CD4-positive, alpha-beta T cell treated with Interferon gamma for 1 hour (primary cell): ENCODE data around the gene MYO1A.
"Not testable (repeated sequence)": the region's sequence is repeated elsewhere in the genome, so short reads cannot be mapped to it uniquely, and the experiment has no call there.

ENCODE experiments used
- DNase-seq: peaks from one replicate; pipeline ENCODE4 v3.0.0-alpha.2; 2020

Gene MYO1A

GRCh38 chr12:57046947-57047890 is 2.7 kb downstream of the MYO1A start:
- peak; percentile 40 for DNase-seq

- DNase-seq: no peak
Measured at GRCh38 chr12:57046086-57046791, 3.7 kb downstream of the MYO1A start.

GRCh38 chr12:57044889-57045288 is 5.0 kb downstream of the MYO1A start:
- DNase-seq: no peak

- DNase-seq: no peak
Measured at GRCh38 chr12:57044468-57044867, 5.5 kb downstream of the MYO1A start.

GRCh38 chr12:57042695-57043094 is 7.2 kb downstream of the MYO1A start:
- DNase-seq: no peak

- no peak for DNase-seq
Measured at GRCh38 chr12:57040750-57041149, 9.2 kb downstream of the MYO1A start.

DNA sequence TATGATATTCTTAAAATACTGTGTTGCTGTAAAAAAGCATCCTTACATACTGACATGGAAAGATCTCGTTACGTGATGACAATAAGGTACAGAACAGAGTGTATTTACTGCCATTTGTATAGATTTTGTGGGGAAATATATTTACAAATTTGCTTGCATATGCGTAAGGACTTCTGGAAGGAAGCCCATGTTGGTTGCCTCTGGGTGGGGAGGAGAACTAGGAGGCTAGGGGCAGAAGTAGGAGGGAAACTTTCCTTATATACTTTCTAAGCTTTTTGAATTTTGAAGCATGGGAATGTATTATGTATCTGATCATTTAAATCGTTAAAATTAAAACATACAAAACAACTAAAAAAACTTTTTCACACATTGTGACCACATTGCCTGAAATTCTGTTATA is 9.7 kb downstream of the MYO1A start:
- no peak for DNase-seq

DNA sequence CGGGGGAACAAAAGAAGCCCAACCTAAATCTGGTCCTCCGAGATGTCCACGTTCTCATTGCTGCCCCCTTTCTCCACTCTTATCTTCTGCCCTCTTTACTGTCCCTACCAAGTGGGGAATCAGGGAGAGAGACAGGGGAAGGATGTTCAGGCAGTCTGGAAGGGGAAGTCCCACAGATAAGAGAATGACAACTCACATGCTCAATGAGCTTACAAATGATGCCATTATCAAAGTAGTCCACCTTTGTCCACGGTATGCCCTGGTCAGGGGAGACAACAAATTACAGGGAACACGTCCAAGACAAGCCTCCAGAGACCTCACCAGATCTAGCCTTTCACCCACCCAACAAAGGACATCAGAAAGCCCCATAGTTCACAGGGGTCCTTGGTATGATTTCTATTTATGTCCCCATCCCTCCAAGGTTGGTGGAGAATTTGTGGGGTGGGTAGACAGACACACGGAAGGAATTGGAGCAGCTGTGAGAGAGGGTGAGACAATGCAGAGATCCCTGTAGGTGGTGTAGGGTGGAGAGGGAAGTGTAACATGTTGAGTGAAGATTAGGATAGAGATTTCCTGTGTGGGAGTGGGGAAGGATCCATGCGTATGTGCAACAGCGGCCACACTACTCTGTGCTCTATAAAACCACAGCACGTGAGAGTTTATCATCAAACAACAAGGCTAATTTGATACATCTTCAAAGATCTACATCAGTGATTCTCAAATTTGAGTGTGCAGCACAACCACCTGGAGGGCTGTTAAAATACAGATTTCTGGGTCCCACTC is 10.7 kb downstream of the MYO1A start:
- no peak for DNase-seq

DNA sequence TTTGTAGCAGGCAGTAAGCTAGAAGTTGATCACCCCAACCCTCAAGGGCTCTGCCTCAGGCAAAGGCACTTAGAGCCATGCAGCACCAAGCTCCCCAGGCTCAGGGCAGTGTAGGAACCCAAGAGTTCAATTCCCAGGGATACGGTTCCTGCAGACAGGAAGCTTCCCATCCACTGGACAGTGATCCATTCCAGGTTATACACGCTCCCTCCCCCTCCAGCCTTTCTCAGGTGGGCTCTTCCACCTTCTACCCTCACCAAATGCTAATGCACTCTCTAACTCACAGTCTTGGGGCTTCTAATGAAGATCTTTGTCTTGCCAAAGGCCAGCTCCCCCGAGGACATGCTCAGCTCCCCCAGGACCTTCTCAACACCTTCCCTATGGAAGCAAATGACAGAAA is 12.7 kb downstream of the MYO1A start:
- no peak for DNase-seq

DNA sequence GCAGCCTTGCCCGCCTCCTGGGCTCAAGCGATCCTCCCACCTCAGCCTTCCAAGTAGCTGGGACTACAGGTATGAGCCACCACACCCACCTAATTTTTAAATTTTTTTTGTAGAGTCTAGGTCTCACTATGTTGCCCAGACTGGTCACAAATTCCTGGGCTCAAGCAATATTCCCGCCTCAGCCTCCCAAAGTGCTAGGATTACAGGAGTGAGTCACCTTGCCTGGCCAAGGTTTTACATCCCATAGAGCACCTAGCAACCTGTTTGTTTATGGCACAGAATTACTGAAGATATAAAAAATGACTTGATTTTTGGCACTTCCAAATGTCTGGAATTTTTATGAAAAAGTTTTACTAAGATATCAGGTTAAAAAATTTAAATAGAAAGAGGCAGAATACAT is 16.5 kb downstream of the MYO1A start:
- no peak for DNase-seq

GRCh38 chr12:57031789-57032188 is 18.1 kb downstream of the MYO1A start:
- no peak for DNase-seq

DNA sequence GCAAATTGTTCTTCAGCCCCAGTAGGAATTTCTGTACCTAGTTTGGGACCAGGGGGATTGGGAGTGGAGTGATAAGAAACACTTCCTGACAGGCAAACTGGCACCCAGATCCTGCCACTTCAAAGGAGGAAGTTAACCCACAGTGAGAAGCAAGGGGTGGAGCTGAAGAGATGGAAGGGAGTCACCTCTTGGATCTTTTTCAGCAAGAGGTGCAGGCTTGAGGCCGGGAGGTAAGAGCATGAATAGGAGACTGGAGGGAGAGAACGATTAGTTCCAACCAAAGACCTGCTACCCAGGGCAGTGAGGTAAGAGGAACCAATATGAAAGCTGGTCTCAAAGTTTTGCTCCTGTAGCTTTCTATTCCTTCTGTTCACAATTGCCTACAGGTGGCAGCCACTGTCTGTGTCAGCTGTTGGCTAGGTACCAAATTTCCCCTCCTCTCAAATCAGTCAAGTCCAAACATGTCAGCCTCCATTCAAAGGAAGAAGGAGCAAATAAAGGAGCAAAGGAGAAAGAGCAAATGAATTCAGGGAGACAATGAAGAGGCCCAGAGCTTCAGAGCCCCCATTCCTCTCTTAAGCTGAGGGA is 18.7 kb downstream of the MYO1A start:
- peak; percentile 7 for DNase-seq

- no peak for DNase-seq
Measured at GRCh38 chr12:57029457-57029856, 20.5 kb downstream of the MYO1A start.

DNA sequence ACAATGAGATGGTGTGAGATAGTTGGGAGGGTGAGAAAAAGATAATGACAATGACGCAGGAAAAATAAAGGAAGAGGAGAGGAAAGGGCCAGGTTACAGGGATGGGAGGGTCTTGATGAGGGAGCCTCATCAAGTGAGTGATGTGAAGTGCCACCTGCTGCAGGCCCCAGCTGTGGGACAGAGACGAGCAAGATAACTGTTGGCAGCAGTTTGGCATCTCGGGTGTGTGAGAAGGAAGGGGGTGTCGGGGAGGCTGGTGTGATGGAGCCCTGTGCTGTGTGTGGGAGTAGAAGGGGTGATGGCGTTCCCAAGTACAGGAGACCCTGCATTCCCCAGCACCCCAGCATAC is 22.1 kb downstream of the MYO1A start:
- no peak for DNase-seq

DNA sequence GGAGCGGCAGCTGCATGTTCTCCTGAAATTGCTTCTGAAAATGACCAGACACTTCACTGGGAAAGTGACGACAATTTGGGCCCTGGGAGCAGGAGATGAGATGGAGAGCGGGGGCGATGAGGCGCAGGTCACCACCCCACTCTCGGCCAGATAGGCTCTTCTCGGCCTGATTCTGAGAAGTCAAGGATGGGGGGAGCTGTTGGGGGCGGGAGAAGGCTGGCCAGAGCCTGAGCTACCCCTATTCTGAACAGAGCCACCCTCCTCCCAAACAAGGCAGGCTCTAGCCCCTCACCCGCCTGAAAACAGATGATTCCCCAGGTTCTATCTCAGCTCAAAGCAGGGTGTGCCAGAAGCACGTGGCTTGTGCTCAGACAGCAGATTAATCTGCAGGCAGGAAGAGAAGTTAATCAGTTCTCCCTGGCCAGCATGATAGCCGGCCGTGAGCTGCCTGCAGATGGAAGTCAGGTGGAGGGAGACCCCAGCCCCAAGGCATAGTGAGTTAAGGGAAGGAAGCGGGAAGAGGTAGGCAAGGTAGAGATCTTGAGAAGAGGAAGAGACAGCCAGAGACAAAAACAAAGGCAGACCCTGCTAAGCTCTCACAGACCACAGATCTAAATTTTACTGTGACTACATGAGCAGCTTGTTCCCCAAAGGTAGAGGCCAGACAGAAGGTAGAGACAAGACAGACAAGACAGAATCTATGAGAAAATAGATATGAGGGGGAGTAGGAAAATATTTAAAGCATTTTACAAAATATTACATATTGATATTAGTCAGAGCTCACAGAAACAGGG is 22.7 kb downstream of the MYO1A start:
- DNase-seq: no peak

DNA sequence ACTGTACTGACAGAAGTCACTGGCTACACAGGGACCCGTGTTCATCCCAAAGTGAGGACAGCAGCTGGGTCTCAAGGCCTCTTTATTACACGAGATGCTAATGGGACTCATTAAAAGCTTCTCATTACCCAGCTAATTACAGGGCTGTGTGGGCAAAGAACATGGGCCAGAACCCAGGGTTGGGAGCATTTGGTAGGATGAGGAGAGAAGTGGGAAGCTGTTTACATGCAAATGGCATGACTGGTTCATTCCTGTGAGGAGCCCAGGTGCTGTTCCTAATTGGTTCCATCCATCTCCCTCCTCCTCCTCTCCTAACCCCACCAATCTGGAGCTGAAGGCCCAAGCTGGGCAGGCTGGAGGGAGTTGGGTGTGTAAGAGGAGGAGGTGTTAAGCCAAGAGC is 24.7 kb downstream of the MYO1A start:
- DNase-seq: no peak

DNA sequence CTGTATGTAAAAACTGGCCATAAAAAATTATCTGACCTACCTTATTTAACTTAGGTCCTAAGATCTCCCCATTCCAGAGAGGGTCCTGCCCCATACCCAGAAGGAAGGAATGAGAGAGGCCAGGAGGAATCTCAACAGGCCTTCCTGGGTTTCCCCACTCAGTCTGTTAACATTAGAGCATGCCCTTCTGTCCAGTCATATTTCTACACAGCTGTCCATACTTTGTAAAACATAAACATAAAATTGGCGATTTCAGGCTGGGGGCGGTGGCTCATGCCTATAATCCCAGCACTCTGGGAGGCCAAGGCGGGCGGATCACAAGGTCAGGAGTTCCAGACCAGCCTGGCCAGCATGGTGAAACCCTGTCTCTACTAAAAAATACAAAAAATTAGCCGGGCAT is 27.6 kb downstream of the MYO1A start:
- DNase-seq: not testable (repeated sequence)

- no peak for DNase-seq
Measured at GRCh38 chr12:57019983-57020719, 29.8 kb downstream of the MYO1A start.

- no peak for DNase-seq
Measured at GRCh38 chr12:57018906-57019305, 31.0 kb downstream of the MYO1A start.

DNA sequence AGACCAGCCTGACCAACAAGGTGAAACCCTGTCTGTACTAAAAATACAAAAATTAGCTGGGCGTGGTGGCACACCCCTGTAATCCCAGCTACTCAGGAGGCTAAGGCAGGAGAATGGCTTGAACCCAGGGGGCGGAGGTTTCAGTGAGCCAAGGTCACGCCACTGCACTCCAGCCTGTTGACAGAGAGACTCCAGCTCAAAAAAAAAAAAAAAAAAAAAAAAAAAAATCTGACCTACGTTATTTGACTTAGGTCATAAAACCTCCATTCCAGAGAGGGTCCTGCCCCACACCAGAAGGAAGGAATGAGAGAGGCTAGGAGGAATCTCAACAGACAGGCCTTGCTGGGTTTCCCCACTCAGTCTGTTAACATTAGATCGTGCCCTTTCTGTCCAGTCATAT is 31.6 kb downstream of the MYO1A start:
- not testable (repeated sequence) for DNase-seq

GRCh38 chr12:57016348-57016747 is 33.6 kb downstream of the MYO1A start, which contains the start of gene TAC3:
Gene TAC3, minus strand, starts transcription at chr12:57016529. Its CDS starts 732 bp downstream, at chr12:57015797.
- DNase-seq: no peak
